NT2/D1 (cell line): ENCODE data around the gene PHIP.

Experiments
- SUZ12 ChIP-seq: IDR thresholded peaks from 2 replicates; pipeline ENCODE4 v1.6.1; 2011; ENCODE audit not compliant: insufficient read length, insufficient read depth; ENCODE audit errors: extremely low read depth
- YY1 ChIP-seq: IDR thresholded peaks from 2 replicates; pipeline ENCODE4 v1.6.1; 2011; ENCODE audit not compliant: insufficient read length, insufficient read depth
- ZNF274 ChIP-seq: IDR thresholded peaks from 2 replicates; pipeline ENCODE4 v1.6.1; 2011; ENCODE audit warnings: mild to moderate bottlenecking, low read depth, low read length

DNA sequence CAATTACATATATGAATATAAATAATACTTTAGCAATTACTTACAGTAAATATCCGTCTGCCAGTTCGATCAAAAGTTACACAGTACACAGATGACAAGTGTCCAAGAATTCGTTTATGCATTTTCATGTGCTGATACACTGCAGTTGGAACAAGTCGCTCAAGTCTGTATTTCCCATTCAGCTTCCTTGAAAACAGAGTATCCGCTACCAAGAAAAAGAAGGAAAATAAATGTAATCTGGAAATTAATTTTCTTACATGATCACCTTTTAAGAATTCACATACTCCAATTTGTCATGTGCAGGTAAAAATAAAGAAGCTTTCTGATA lies 35.3 kb downstream of the PHIP start:
- TF ChIP-seq ZNF274 (no peak), YY1 (no peak), SUZ12 (no peak)
